GM12891 (cell line): ENCODE measurements around the gene ISG20L2.

Source experiments
- POLR2A ChIP-seq: IDR thresholded peaks from 2 replicates; pipeline ENCODE4 v1.6.1; 2011; ENCODE audit warnings: low read depth, low read length, control low read depth
- POU2F2 ChIP-seq: IDR thresholded peaks from 2 replicates; pipeline ENCODE4 v1.6.1; 2011; ENCODE audit warnings: low read depth, mild to moderate bottlenecking, control low read depth, low read length, moderate library complexity
- SPI1 ChIP-seq: IDR thresholded peaks from 2 replicates; pipeline ENCODE4 v1.6.1; 2011; ENCODE audit warnings: low read depth, low read length, control low read depth

GRCh38 chr1:156712626-156713025, 15.9 kb downstream of the ISG20L2 start:
- no peak for TF ChIP-seq POLR2A
- no peak for TF ChIP-seq POU2F2
- TF ChIP-seq SPI1: no peak
